Islet of Langerhans (tissue), 1 donor: ENCODE data around the gene AGPS.

Experiments used
- FAIRE-seq: peaks from one replicate; lab custom pipeline; 2011; peaks lifted over from hg19 to GRCh38; lab: Jason Lieb, UNC

The AGPS gene

GRCh38 chr2:177592397-177592796, 199.8 kb downstream of the AGPS start:
- FAIRE-seq: no peak

DNA sequence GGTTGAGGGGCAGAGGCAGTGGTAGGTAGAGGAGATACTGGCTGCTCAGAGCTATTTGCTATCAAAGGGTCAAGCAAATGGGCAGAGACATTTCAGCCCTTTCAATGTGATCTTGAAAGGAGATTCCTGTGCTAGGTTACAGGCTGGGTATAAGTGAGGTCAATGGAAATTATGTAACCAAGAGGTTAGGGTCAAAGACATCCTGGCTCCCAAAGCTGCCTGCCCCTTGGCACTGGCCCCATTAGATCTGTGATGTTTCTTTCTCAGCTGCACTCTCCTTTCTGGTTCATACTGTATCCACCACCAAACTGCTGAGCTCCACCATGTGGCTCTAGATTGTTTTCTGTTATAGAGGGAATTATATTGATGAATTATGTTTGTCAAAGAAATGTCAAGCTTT, 200.4 kb downstream of the AGPS start:
- no peak for FAIRE-seq

GRCh38 chr2:177593402-177593801, 200.8 kb downstream of the AGPS start:
- FAIRE-seq: no peak
